ENCODE data around the gene SYNDIG1.

DNA sequence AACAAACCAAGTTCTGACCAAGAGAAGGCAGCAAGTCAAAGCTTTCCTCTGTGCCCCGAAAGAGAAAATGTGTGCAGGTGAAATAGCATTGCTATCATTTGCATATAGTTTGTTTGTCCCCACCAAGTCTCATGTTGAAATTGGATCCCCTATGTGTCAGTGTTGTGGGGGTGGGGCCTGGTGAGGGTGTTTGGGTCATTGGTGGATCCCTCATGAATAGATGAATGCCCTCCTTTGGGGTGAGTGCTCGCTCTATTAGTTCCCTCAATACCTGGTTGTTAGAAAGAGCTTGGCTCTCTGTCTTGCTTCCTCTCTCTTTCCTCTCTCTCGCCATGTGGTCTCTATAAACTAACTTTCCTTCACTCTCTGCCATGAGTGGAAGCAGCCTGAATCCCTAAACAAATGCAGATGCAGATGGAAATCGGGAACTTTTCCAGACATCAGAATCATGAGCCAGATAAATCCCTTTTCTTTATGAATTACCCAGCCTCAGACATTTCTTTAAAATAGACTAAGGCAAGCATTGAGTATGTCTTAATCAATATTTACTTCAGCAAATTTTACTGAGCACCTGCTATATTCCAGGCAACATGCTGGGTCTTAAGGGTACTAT lies 43.8 kb upstream of the SYNDIG1 start:
- TF ChIP-seq FOXM1 (IDR thresholded peaks at IDR 0.05; ENCODE audit: borderline replicate concordance) (no peak), L3MBTL2 (conservative IDR thresholded peaks at IDR 0.05) (no peak), SUZ12 (IDR thresholded peaks at IDR 0.05) (no peak), SP1 (IDR thresholded peaks at IDR 0.05) (no peak), FOXA1 (IDR thresholded peaks at IDR 0.05) (no peak), HDGF (IDR thresholded peaks at IDR 0.05; ENCODE audit: borderline replicate concordance) (no peak), ZNF384 (IDR thresholded peaks at IDR 0.05) (no peak), TARDBP (IDR thresholded peaks at IDR 0.05) (no peak), ARNT (IDR thresholded peaks at IDR 0.05) (no peak), CTBP1 (IDR thresholded peaks at IDR 0.05; ENCODE audit: borderline replicate concordance) (no peak), FOXK2 (IDR thresholded peaks at IDR 0.05) (no peak), ELF4 (IDR thresholded peaks at IDR 0.05) (no peak)
- TF ChIP-seq, protein P1, sequence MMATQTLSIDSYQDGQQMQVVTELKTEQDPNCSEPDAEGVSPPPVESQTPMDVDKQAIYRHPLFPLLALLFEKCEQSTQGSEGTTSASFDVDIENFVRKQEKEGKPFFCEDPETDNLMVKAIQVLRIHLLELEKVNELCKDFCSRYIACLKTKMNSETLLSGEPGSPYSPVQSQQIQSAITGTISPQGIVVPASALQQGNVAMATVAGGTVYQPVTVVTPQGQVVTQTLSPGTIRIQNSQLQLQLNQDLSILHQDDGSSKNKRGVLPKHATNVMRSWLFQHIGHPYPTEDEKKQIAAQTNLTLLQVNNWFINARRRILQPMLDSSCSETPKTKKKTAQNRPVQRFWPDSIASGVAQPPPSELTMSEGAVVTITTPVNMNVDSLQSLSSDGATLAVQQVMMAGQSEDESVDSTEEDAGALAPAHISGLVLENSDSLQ (IDR thresholded peaks at IDR 0.05): no peak
